GM21360 (cell line): Measurements from ENCODE around the gene IPMK.
A peak's percentile ranks its signal among the peaks of the same experiment; 100 is the strongest.
"Not testable (repeated sequence)": the region's sequence is repeated elsewhere in the genome, so short reads cannot be mapped to it uniquely, and the experiment has no call there.

Experiments
- ATAC-seq: cut with Tn5 transposase; IDR thresholded peaks from one replicate; pipeline ENCODE4 v1.9.1; 2021; ENCODE audit warnings: mild to moderate bottlenecking, moderate library complexity; ENCODE audit not compliant: unreplicated experiment

IPMK gene

GRCh38 chr10:58268454-58268945 is 806 bp upstream of the IPMK start:
- no peak for ATAC-seq

GRCh38 chr10:58266826-58267712 is 625 bp downstream of the IPMK start:
- ATAC-seq, result peak; percentile 3

- peak; percentile 17 for ATAC-seq
Observed at GRCh38 chr10:58266003-58266825, 1.5 kb downstream of the IPMK start.

- no peak for ATAC-seq
Observed at GRCh38 chr10:58265249-58265648, 2.4 kb downstream of the IPMK start.

GRCh38 chr10:58264780-58265179 is 2.9 kb downstream of the IPMK start:
- no peak for ATAC-seq

GRCh38 chr10:58262766-58263165 is 4.9 kb downstream of the IPMK start:
- no peak for ATAC-seq

- ATAC-seq, result no peak
Observed at GRCh38 chr10:58260334-58260733, 7.4 kb downstream of the IPMK start.

- ATAC-seq, result no peak
Observed at GRCh38 chr10:58258977-58259692, 8.6 kb downstream of the IPMK start.

- not testable (repeated sequence) for ATAC-seq
Observed at GRCh38 chr10:58256013-58256780, 11.5 kb downstream of the IPMK start.

GRCh38 chr10:58254644-58255043 is 13.1 kb downstream of the IPMK start:
- no peak for ATAC-seq

- ATAC-seq, result no peak
Observed at GRCh38 chr10:58253184-58253583, 14.5 kb downstream of the IPMK start.

GRCh38 chr10:58244666-58245065 is 23.0 kb downstream of the IPMK start:
- ATAC-seq, result not testable (repeated sequence)

- ATAC-seq, result not testable (repeated sequence)
Observed at GRCh38 chr10:58244242-58244641, 23.5 kb downstream of the IPMK start.

GRCh38 chr10:58243801-58244200 is 23.9 kb downstream of the IPMK start:
- not testable (repeated sequence) for ATAC-seq

- ATAC-seq, result no peak
Observed at GRCh38 chr10:58243269-58243668, 24.4 kb downstream of the IPMK start.

GRCh38 chr10:58241346-58241745 is 26.3 kb downstream of the IPMK start:
- ATAC-seq, result no peak

- no peak for ATAC-seq
Observed at GRCh38 chr10:58240531-58240930, 27.2 kb downstream of the IPMK start.

GRCh38 chr10:58239561-58240169 is 28.0 kb downstream of the IPMK start:
- ATAC-seq, result no peak

GRCh38 chr10:58237014-58237834 is 30.5 kb downstream of the IPMK start:
- ATAC-seq, result no peak
